ENCODE measurements around the gene PIBF1. TPM values are rescaled to one million over a fixed set of nuclear protein-coding genes. Genes with fewer than 3 reads are reported as not detected.

Gene PIBF1
- polyA plus RNA-seq, 3 donors, result 3.3 to 8.0 (median 4.7) TPM

- peaks cover 39 to 51% of the 10 kb centered on the region in 2 donors for H3K36me3 Mint-ChIP-seq
- no peak overlapping the region for H2AFZ ChIP-seq (ENCODE audit: insufficient read depth, low read depth, low read length, poor library complexity, severe bottlenecking)
- TF ChIP-seq CTCF (IDR thresholded peaks at IDR 0.05), result no peak
These were observed 126.5 kb downstream of the PIBF1 start for GRCh38 chr13:72908416-72908815.

GRCh38 chr13:72911981-72912380 is 130.0 kb downstream of the PIBF1 start:
- H3K27me3 Mint-ChIP-seq (ENCODE audit: low read depth in 3 of 3), result peaks cover 0 to 1% (median 0%) of the 10 kb centered on the region in 3 donors
- Histone ChIP-seq H3K27ac (ENCODE audit: low read depth in 1 of 2, low read length in 2 of 2) (no peak overlapping the region), H3K27me3 (ENCODE audit: control insufficient read depth in 2 of 2, insufficient read depth in 2 of 2, low read length in 2 of 2) (no peaks in the 10 kb centered on the region), H4K20me1 (ENCODE audit: insufficient read depth, low read length) (no peaks in the 10 kb centered on the region), H3K9ac (ENCODE audit: insufficient read depth, low read length, poor library complexity, severe bottlenecking) (no peak overlapping the region), H3K4me1 (ENCODE audit: control insufficient read depth in 1 of 2, insufficient read depth in 2 of 2, low read length in 2 of 2) (no peaks in the 10 kb centered on the region), H3K4me2 (replicated peaks; ENCODE audit: extremely low read depth, low read length, poor library complexity, severe bottlenecking) (no peak overlapping the region), H3K36me3 (replicated peaks in 1 of 2; ENCODE audit: control insufficient read depth in 1 of 2, insufficient read depth in 2 of 2, low read length in 2 of 2) (peaks cover 29 to 39% of the 10 kb centered on the region in 2 donors), H2AFZ (ENCODE audit: insufficient read depth, low read depth, low read length, poor library complexity, severe bottlenecking) (no peak overlapping the region), H3K79me2 (ENCODE audit: insufficient read depth, low read length) (no peaks in the 10 kb centered on the region), H3K4me3 (replicated peaks in 1 of 3; ENCODE audit: low read depth in 2 of 3, low read length in 3 of 3) (no peak overlapping the region), H3K9me3 (replicated peaks in 1 of 2; ENCODE audit: control insufficient read depth in 1 of 2, insufficient read depth in 1 of 2, low read length in 2 of 2) (no peaks in the 10 kb centered on the region)
- TF ChIP-seq CTCF (IDR thresholded peaks at IDR 0.05), result no peak
- peak overlapping the region in 1 of 7 donors; percentile 72 for H3K27ac Mint-ChIP-seq
- DNase-seq, result no peak
- peaks cover 38 to 41% of the 10 kb centered on the region in 2 donors for H3K36me3 Mint-ChIP-seq
- H3K4me3 Mint-ChIP-seq, result no peak overlapping the region
- intact Hi-C loops (cut with micrococcal nuclease), result no loop called here
- no CpG with 5 or more reads among the region's 1 CpG for WGBS (ENCODE audit: insufficient coverage)
- peaks cover 3% of the 10 kb centered on the region for H3K4me1 Mint-ChIP-seq
- H3K9me3 Mint-ChIP-seq, result no peaks in the 10 kb centered on the region

More at GRCh38 chr13:72908416-72908815, 126.5 kb downstream of the PIBF1 start:
- Histone ChIP-seq H3K9ac (ENCODE audit: insufficient read depth, low read length, poor library complexity, severe bottlenecking) (no peak overlapping the region), H3K79me2 (ENCODE audit: insufficient read depth, low read length) (no peaks in the 10 kb centered on the region), H4K20me1 (ENCODE audit: insufficient read depth, low read length) (no peaks in the 10 kb centered on the region), H3K27me3 (ENCODE audit: control insufficient read depth in 2 of 2, insufficient read depth in 2 of 2, low read length in 2 of 2) (no peaks in the 10 kb centered on the region), H3K36me3 (replicated peaks in 1 of 2; ENCODE audit: control insufficient read depth in 1 of 2, insufficient read depth in 2 of 2, low read length in 2 of 2) (peaks cover 23 to 40% of the 10 kb centered on the region in 2 donors), H3K27ac (ENCODE audit: low read depth in 1 of 2, low read length in 2 of 2) (no peak overlapping the region), H3K4me3 (replicated peaks in 1 of 3; ENCODE audit: low read depth in 2 of 3, low read length in 3 of 3) (no peak overlapping the region), H3K9me3 (replicated peaks in 1 of 2; ENCODE audit: control insufficient read depth in 1 of 2, insufficient read depth in 1 of 2, low read length in 2 of 2) (no peaks in the 10 kb centered on the region), H3K4me1 (ENCODE audit: control insufficient read depth in 1 of 2, insufficient read depth in 2 of 2, low read length in 2 of 2) (no peaks in the 10 kb centered on the region), H3K4me2 (replicated peaks; ENCODE audit: extremely low read depth, low read length, poor library complexity, severe bottlenecking) (no peak overlapping the region)
- no peak overlapping the region for H3K27ac Mint-ChIP-seq
- peaks cover 0 to 1% (median 0%) of the 10 kb centered on the region in 3 donors for H3K27me3 Mint-ChIP-seq (ENCODE audit: low read depth in 3 of 3)
- H3K4me1 Mint-ChIP-seq, result no peaks in the 10 kb centered on the region
- intact Hi-C loops (cut with micrococcal nuclease), result no loop called here
- H3K9me3 Mint-ChIP-seq, result no peaks in the 10 kb centered on the region
- WGBS (ENCODE audit: insufficient coverage), result 100% methylated on average over 2 of the region's 4 CpGs
- no peak overlapping the region for H3K4me3 Mint-ChIP-seq
- DNase-seq, result no peak

All from CD14-positive monocyte (primary cell).